WI38 (cell line): ENCODE data around the gene RIN3.
A peak's percentile ranks its signal among the peaks of the same experiment; 100 is the strongest.

ENCODE experiments used
- H3K4me3 ChIP-seq: 2 replicates; pipeline ENCODE4 v1.5.1; 2011; ENCODE audit warnings: low read depth, mild to moderate bottlenecking, control low read depth, low read length
- CTCF ChIP-seq: IDR thresholded peaks from 2 replicates; pipeline ENCODE4 v1.5.1; 2012; ENCODE audit warnings: low read depth, mild to moderate bottlenecking, control low read depth, low read length

RIN3 gene

GRCh38 chr14:92687681-92688433, 174.3 kb downstream of the RIN3 start:
- no peak overlapping the region for H3K4me3 ChIP-seq
- TF ChIP-seq CTCF: no peak

- TF ChIP-seq CTCF: no peak
- no peak overlapping the region for H3K4me3 ChIP-seq
Measured at GRCh38 chr14:92688434-92689375, 175.1 kb downstream of the RIN3 start.

GRCh38 chr14:92690171-92691011, 176.8 kb downstream of the RIN3 start:
- peak; percentile 37 for TF ChIP-seq CTCF
- no peak overlapping the region for H3K4me3 ChIP-seq

GRCh38 chr14:92692822-92693226, 179.2 kb downstream of the RIN3 start:
- TF ChIP-seq CTCF: no peak
- no peak overlapping the region for H3K4me3 ChIP-seq

- H3K4me3 ChIP-seq: no peak overlapping the region
- no peak for TF ChIP-seq CTCF
Measured at GRCh38 chr14:92693998-92694795, 180.6 kb downstream of the RIN3 start.

GRCh38 chr14:92694807-92695206, 181.2 kb downstream of the RIN3 start:
- H3K4me3 ChIP-seq: no peak overlapping the region
- TF ChIP-seq CTCF: no peak
